Esophagus muscularis mucosa (tissue), 4 donors: ENCODE measurements around the gene PTPRT.

Experiments
- CTCF ChIP-seq, 3 experiments: fragments of 200-600 bp in 2 of 3; fragments of 450-650 bp in 1 of 3; sonication (generic) in 2 of 3; IDR thresholded peaks; one replicate each; pipeline ENCODE4 v1.5.1; 2017 to 2019; ENCODE audit warnings: antibody characterized with exemption in 3 of 3, mild to moderate bottlenecking in 2 of 3, moderate library complexity in 1 of 3
- EP300 ChIP-seq: sonication (generic); formaldehyde crosslinking; IDR thresholded peaks from one replicate; pipeline ENCODE4 v1.6.1; 2017; ENCODE audit warnings: antibody characterized with exemption
- POLR2AphosphoS5 ChIP-seq, 2 donors: sonication (generic); formaldehyde crosslinking; IDR thresholded peaks; one replicate each; pipeline ENCODE4 v1.6.1; 2017; ENCODE audit warnings: antibody characterized with exemption in 2 of 2

GRCh38 chr20:42589976-42590639 lies 599.6 kb downstream of the PTPRT start:
- no peak for TF ChIP-seq POLR2AphosphoS5 (IDR thresholded peaks at IDR 0.05)
- no peak for TF ChIP-seq CTCF (IDR thresholded peaks at IDR 0.05)
- no peak for TF ChIP-seq EP300
